Measurements from ENCODE around the gene MAPKAPK3.

Gene MAPKAPK3

GRCh38 chr3:50604628-50605588 is 12.0 kb upstream of the MAPKAPK3 start:
- DNase-seq (ENCODE audit: low read depth) = no peak
- TF ChIP-seq CTCF (conservative IDR thresholded peaks at IDR 0.05; ENCODE audit: low read depth, low read length) = no peak
- no peak overlapping the region for H3K4me3 ChIP-seq (ENCODE audit: low read depth, low read length)

GRCh38 chr3:50605901-50606326 is 11.0 kb upstream of the MAPKAPK3 start:
- no peak for DNase-seq (ENCODE audit: low read depth)
- TF ChIP-seq CTCF (conservative IDR thresholded peaks at IDR 0.05; ENCODE audit: low read depth, low read length) = no peak
- no peak overlapping the region for H3K4me3 ChIP-seq (ENCODE audit: low read depth, low read length)

GRCh38 chr3:50606596-50606995 is 10.4 kb upstream of the MAPKAPK3 start:
- no peak for TF ChIP-seq CTCF (conservative IDR thresholded peaks at IDR 0.05; ENCODE audit: low read depth, low read length)

GRCh38 chr3:50607271-50608091 is 9.5 kb upstream of the MAPKAPK3 start:
- no peak for TF ChIP-seq CTCF (conservative IDR thresholded peaks at IDR 0.05; ENCODE audit: low read depth, low read length)
- no peak for DNase-seq (ENCODE audit: low read depth)
- H3K4me3 ChIP-seq (ENCODE audit: low read depth, low read length) = no peak overlapping the region

More at GRCh38 chr3:50606596-50606995, 10.4 kb upstream of the MAPKAPK3 start:
- no peak for DNase-seq (ENCODE audit: low read depth)
- H3K4me3 ChIP-seq (ENCODE audit: low read depth, low read length) = no peak overlapping the region

GRCh38 chr3:50608278-50608677 is 8.7 kb upstream of the MAPKAPK3 start:
- no peak overlapping the region for H3K4me3 ChIP-seq (ENCODE audit: low read depth, low read length)
- no peak for DNase-seq (ENCODE audit: low read depth)
- TF ChIP-seq CTCF (conservative IDR thresholded peaks at IDR 0.05; ENCODE audit: low read depth, low read length) = no peak

GRCh38 chr3:50609071-50609762 is 7.7 kb upstream of the MAPKAPK3 start:
- DNase-seq (ENCODE audit: low read depth) = no peak
- TF ChIP-seq CTCF (conservative IDR thresholded peaks at IDR 0.05; ENCODE audit: low read depth, low read length) = no peak
- no peak overlapping the region for H3K4me3 ChIP-seq (ENCODE audit: low read depth, low read length)
